ENCODE results near the gene CDPF1. TPM values are rescaled to one million over a fixed set of nuclear protein-coding genes. Genes with fewer than 3 reads are reported as not detected.

CDPF1 gene
- total and polyA plus RNA-seq, 4 donors, result 8.9 to 17.2 (median 12.4) TPM

- Histone ChIP-seq H3K27me3 (ENCODE audit: control insufficient read depth in 3 of 3, insufficient read depth in 3 of 3, low read length in 2 of 3) (no peaks in the 10 kb centered on the region), H3K4me1 (ENCODE audit: control insufficient read depth in 5 of 5, insufficient read depth in 5 of 5, low read length in 5 of 5) (no peaks in the 10 kb centered on the region), H3K4me3 (no peak overlapping the region), H3K9me3 (ENCODE audit: control insufficient read depth in 4 of 4, insufficient read depth in 3 of 4, low read length in 3 of 4) (peaks cover 0 to 2% (median 0%) of the 10 kb centered on the region in 4 donors), H3K9ac (ENCODE audit: insufficient read depth in 1 of 2, low read length in 2 of 2) (no peak overlapping the region), H3K36me3 (ENCODE audit: control insufficient read depth in 4 of 4, insufficient read depth in 4 of 4, low read length in 4 of 4) (peaks cover 0 to 22% (median 13%) of the 10 kb centered on the region in 4 donors), H3K27ac (ENCODE audit: low read depth in 1 of 2, low read length in 1 of 2) (no peak overlapping the region)
- ATAC-seq (ENCODE audit: insufficient read depth, low FRiP score), result no peak
- WGBS, 2 donors, result 95 to 96% methylated on average over 12 of the region's 12 CpGs
- TF ChIP-seq CTCF (IDR thresholded peaks at IDR 0.05; ENCODE audit: control extremely low read depth, extremely low read depth), result no peak
- no peak for DNase-seq
These were observed 15.1 kb downstream of the CDPF1 start for GRCh38 chr22:46234969-46235368.

GRCh38 chr22:46233231-46233630 is 16.9 kb downstream of the CDPF1 start:
- ATAC-seq (ENCODE audit: insufficient read depth, low FRiP score) (peak; percentile 53), DNase-seq (no peak)
- Histone ChIP-seq H3K9ac (ENCODE audit: insufficient read depth in 1 of 2, low read length in 2 of 2) (no peak overlapping the region), H3K27ac (ENCODE audit: low read depth in 1 of 2, low read length in 1 of 2) (no peak overlapping the region), H3K36me3 (ENCODE audit: control insufficient read depth in 4 of 4, insufficient read depth in 4 of 4, low read length in 4 of 4) (peaks cover 0 to 15% (median 9%) of the 10 kb centered on the region in 4 donors), H3K9me3 (ENCODE audit: control insufficient read depth in 4 of 4, insufficient read depth in 3 of 4, low read length in 3 of 4) (peaks cover 0 to 2% (median 0%) of the 10 kb centered on the region in 4 donors), H3K27me3 (ENCODE audit: control insufficient read depth in 3 of 3, insufficient read depth in 3 of 3, low read length in 2 of 3) (no peaks in the 10 kb centered on the region), H3K4me1 (ENCODE audit: control insufficient read depth in 5 of 5, insufficient read depth in 5 of 5, low read length in 5 of 5) (no peaks in the 10 kb centered on the region), H3K4me3 (no peak overlapping the region)
- WGBS, 2 donors, result 53 to 67% methylated on average over 9 of the region's 9 CpGs
- no peak for TF ChIP-seq CTCF (IDR thresholded peaks at IDR 0.05; ENCODE audit: control extremely low read depth, extremely low read depth)

GRCh38 chr22:46230262-46230901 is 19.7 kb downstream of the CDPF1 start:
- Histone ChIP-seq H3K27me3 (ENCODE audit: control insufficient read depth in 3 of 3, insufficient read depth in 3 of 3, low read length in 2 of 3) (no peaks in the 10 kb centered on the region), H3K36me3 (ENCODE audit: control insufficient read depth in 4 of 4, insufficient read depth in 4 of 4, low read length in 4 of 4) (peaks cover 2 to 18% (median 7%) of the 10 kb centered on the region in 4 donors), H3K27ac (ENCODE audit: low read depth in 1 of 2, low read length in 1 of 2) (no peak overlapping the region), H3K9ac (ENCODE audit: insufficient read depth in 1 of 2, low read length in 2 of 2) (no peak overlapping the region), H3K4me3 (no peak overlapping the region), H3K9me3 (ENCODE audit: control insufficient read depth in 4 of 4, insufficient read depth in 3 of 4, low read length in 3 of 4) (peaks cover 0 to 2% (median 0%) of the 10 kb centered on the region in 4 donors), H3K4me1 (ENCODE audit: control insufficient read depth in 5 of 5, insufficient read depth in 5 of 5, low read length in 5 of 5) (no peaks in the 10 kb centered on the region)
- ATAC-seq (ENCODE audit: insufficient read depth, low FRiP score) (no peak), DNase-seq (no peak)
- no peak for TF ChIP-seq CTCF (IDR thresholded peaks at IDR 0.05; ENCODE audit: control extremely low read depth, extremely low read depth)
- WGBS, 2 donors, result 77 to 89% methylated on average over 13 of the region's 13 CpGs
